ENCODE results near the gene CYTL1.

CYTL1 gene

GRCh38 chr4:4971796-4972195, 47.5 kb downstream of the CYTL1 start:
- Histone ChIP-seq H2BK120ac (ENCODE audit: low read depth, low read length) (no peak overlapping the region), H3K18ac (ENCODE audit: low read length) (no peak overlapping the region), H3K79me1 (ENCODE audit: low read length) (no peaks in the 10 kb centered on the region), H3K36me3 (ENCODE audit: control insufficient read depth, insufficient read depth, low read length) (no peaks in the 10 kb centered on the region), H3K4me3 (ENCODE audit: low read length) (no peak overlapping the region), H2BK5ac (ENCODE audit: low read length) (no peak overlapping the region), H3K56ac (ENCODE audit: low read length) (no peak overlapping the region), H2AK5ac (ENCODE audit: low read length) (no peak overlapping the region), H3K23ac (ENCODE audit: low read length) (no peak overlapping the region), H2BK15ac (replicated peaks; ENCODE audit: low read depth) (no peak overlapping the region), H4K5ac (ENCODE audit: low read length) (no peak overlapping the region), H3K79me2 (ENCODE audit: control insufficient read depth, insufficient read depth, low read length) (no peaks in the 10 kb centered on the region), H3K4me2 (ENCODE audit: low read length) (no peak overlapping the region), H4K8ac (ENCODE audit: low read depth, low read length) (no peak overlapping the region), H3K27ac (ENCODE audit: low read depth, low read length) (no peak overlapping the region), H3K4ac (ENCODE audit: low read depth, low read length) (no peak overlapping the region), H3K4me1 (ENCODE audit: control insufficient read depth, low read depth, low read length) (no peaks in the 10 kb centered on the region), H3K27me3 (ENCODE audit: insufficient read depth, low read length, poor library complexity) (no peaks in the 10 kb centered on the region), H3K9ac (ENCODE audit: low read length) (no peak overlapping the region)
- WGBS (ENCODE audit: extremely low coverage, insufficient coverage, low lambda C conversion rate) = no CpG with 5 or more reads among the region's 1 CpG
- DNase-seq = no peak

- DNase-seq = no peak
- no peak overlapping the region for H3K18ac ChIP-seq (ENCODE audit: low read length)
- WGBS (ENCODE audit: extremely low coverage, insufficient coverage, low lambda C conversion rate) = no CpG with 5 or more reads among the region's 8 CpGs
Observed at GRCh38 chr4:4969298-4969697, 50.0 kb downstream of the CYTL1 start.

GRCh38 chr4:4968161-4968725, 51.0 kb downstream of the CYTL1 start:
- Histone ChIP-seq H3K18ac (ENCODE audit: low read length) (no peak overlapping the region), H2BK5ac (ENCODE audit: low read length) (no peak overlapping the region), H4K8ac (ENCODE audit: low read depth, low read length) (no peak overlapping the region), H3K4ac (ENCODE audit: low read depth, low read length) (no peak overlapping the region), H3K4me3 (ENCODE audit: low read length) (no peak overlapping the region), H3K23ac (ENCODE audit: low read length) (no peak overlapping the region), H3K4me1 (ENCODE audit: control insufficient read depth, low read depth, low read length) (no peaks in the 10 kb centered on the region), H3K4me2 (ENCODE audit: low read length) (no peak overlapping the region), H2AK5ac (ENCODE audit: low read length) (no peak overlapping the region), H3K56ac (ENCODE audit: low read length) (no peak overlapping the region), H3K79me2 (ENCODE audit: control insufficient read depth, insufficient read depth, low read length) (no peaks in the 10 kb centered on the region), H4K5ac (ENCODE audit: low read length) (no peak overlapping the region), H3K9ac (ENCODE audit: low read length) (no peak overlapping the region), H3K27me3 (ENCODE audit: insufficient read depth, low read length, poor library complexity) (no peaks in the 10 kb centered on the region), H3K27ac (ENCODE audit: low read depth, low read length) (no peak overlapping the region), H3K36me3 (ENCODE audit: control insufficient read depth, insufficient read depth, low read length) (no peaks in the 10 kb centered on the region), H2BK15ac (replicated peaks; ENCODE audit: low read depth) (no peak overlapping the region), H3K79me1 (ENCODE audit: low read length) (no peaks in the 10 kb centered on the region), H2BK120ac (ENCODE audit: low read depth, low read length) (no peak overlapping the region)
- DNase-seq = no peak
- WGBS (ENCODE audit: extremely low coverage, insufficient coverage, low lambda C conversion rate) = no CpG with 5 or more reads among the region's 4 CpGs

More at GRCh38 chr4:4969298-4969697, 50.0 kb downstream of the CYTL1 start:
- H3K79me1 ChIP-seq (ENCODE audit: low read length) = no peaks in the 10 kb centered on the region
- H3K36me3 ChIP-seq (ENCODE audit: control insufficient read depth, insufficient read depth, low read length) = no peaks in the 10 kb centered on the region
- no peak overlapping the region for H3K56ac ChIP-seq (ENCODE audit: low read length)
- no peak overlapping the region for H2AK5ac ChIP-seq (ENCODE audit: low read length)
- H4K8ac ChIP-seq (ENCODE audit: low read depth, low read length) = no peak overlapping the region
- no peak overlapping the region for H3K4ac ChIP-seq (ENCODE audit: low read depth, low read length)
- H3K4me2 ChIP-seq (ENCODE audit: low read length) = no peak overlapping the region
- no peak overlapping the region for H2BK15ac ChIP-seq (replicated peaks; ENCODE audit: low read depth)
- H3K27ac ChIP-seq (ENCODE audit: low read depth, low read length) = no peak overlapping the region
- H3K23ac ChIP-seq (ENCODE audit: low read length) = no peak overlapping the region
- no peaks in the 10 kb centered on the region for H3K4me1 ChIP-seq (ENCODE audit: control insufficient read depth, low read depth, low read length)
- H3K27me3 ChIP-seq (ENCODE audit: insufficient read depth, low read length, poor library complexity) = no peaks in the 10 kb centered on the region
- no peak overlapping the region for H3K4me3 ChIP-seq (ENCODE audit: low read length)
- no peak overlapping the region for H2BK120ac ChIP-seq (ENCODE audit: low read depth, low read length)
- no peak overlapping the region for H4K5ac ChIP-seq (ENCODE audit: low read length)
- no peak overlapping the region for H2BK5ac ChIP-seq (ENCODE audit: low read length)
- H3K79me2 ChIP-seq (ENCODE audit: control insufficient read depth, insufficient read depth, low read length) = no peaks in the 10 kb centered on the region
- H3K9ac ChIP-seq (ENCODE audit: low read length) = no peak overlapping the region
